ENCODE data around the gene CCDC28B.

DNA sequence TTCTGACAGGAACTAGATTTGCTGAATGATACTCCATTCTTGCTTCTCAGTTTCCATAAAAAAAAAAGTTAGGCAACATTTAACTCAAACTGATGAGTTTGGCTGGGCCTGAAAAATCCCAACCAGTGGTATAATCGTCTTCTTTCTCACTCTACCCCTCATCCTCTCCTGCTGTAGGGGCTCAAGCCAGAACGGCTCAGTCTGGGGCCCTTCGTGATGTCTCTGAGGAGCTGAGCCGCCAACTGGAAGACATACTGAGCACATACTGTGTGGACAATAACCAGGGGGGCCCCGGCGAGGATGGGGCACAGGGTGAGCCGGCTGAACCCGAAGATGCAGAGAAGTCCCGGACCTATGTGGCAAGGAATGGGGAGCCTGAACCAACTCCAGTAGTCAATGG is 19.3 kb upstream of the CCDC28B start:
- TF ChIP-seq CTCF (conservative IDR thresholded peaks at IDR 0.05; ENCODE audit: low read length), result no peak
- TF ChIP-seq EZH2phosphoT487 (IDR thresholded peaks at IDR 0.05; ENCODE audit: borderline replicate concordance, low read depth, low read length), result no peak
